ENCODE data around the gene RNF222. TPM values are rescaled to one million over a fixed set of nuclear protein-coding genes. Genes with fewer than 3 reads are reported as not detected.

The RNF222 gene
- total and polyA plus RNA-seq, 8 donors: 0.08 to 0.15 (median 0.13) TPM; not detected in 3

DNA sequence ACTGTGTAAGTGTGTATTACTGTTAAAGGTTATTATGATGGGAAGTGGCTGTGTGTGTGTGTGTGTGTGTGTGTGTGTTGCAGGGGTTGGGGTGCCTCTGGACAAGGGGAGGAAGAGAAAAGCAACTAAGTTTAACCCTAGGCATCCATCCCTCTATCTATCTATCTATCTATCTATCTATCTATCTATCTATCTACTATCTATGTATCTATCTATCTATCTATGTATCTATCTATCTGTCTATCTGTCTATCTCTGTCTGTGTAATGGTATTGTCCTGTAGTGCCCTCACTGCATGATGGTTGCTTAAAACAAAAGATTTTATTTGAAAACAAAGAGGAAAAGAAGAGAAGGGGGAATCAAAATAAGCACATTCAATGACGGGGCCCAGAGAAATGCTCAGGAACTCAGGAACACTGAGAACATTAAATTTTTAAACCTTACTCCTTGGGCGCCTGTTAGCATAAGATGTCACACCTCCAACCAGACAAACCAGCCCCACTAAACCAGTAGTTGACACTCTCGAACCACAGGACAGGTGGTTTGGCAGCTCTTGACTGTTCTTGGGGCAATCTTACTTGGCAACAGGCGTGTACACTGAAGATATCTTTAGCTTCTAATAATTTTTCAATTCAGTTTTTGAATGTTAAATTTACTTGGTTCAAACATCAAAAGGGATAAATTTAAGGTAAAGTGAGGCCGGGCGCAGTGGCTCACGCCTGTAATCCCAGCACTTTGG, 9.5 kb downstream of the RNF222 start:
- ATAC-seq: no peak
- Histone ChIP-seq H3K9me3 (no peaks in the 10 kb centered on the region), H3K27ac (no peak overlapping the region), H3K4me1 (peaks cover 9 to 22% of the 10 kb centered on the region in 2 donors), H3K4me3 (no peak overlapping the region), H3K36me3 (no peaks in the 10 kb centered on the region), H3K27me3 (peaks cover 0 to 10% of the 10 kb centered on the region in 2 donors)
- intact Hi-C loops (cut with DNase I): no loop called here
- no peak for DNase-seq
- no peak for TF ChIP-seq CTCF (IDR thresholded peaks at IDR 0.05)

DNA sequence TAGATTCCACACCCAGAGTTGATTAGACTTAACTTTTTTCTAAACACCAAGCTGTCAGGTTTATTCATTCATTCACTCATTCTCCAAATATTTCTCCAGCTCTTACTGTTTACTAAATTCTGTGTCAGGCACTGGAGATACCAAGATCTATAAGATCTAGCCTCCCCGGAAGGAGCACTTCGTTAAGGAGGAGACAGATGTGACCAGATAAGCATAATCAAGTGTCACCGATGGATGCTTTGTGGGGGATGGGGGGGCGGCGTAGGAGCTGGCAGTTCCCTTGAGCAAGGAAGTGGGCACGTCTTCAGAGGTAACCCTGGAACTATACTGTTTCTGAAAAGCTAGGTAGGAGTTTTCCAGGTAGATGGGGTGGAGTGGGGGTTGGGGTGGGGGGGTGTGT, 10.8 kb downstream of the RNF222 start:
- TF ChIP-seq CTCF (IDR thresholded peaks at IDR 0.05): no peak
- Histone ChIP-seq H3K27me3 (no peaks in the 10 kb centered on the region), H3K27ac (no peak overlapping the region), H3K36me3 (peaks cover 0 to 3% of the 10 kb centered on the region in 2 donors), H3K9me3 (no peaks in the 10 kb centered on the region), H3K4me3 (no peak overlapping the region), H3K4me1 (peaks cover 13 to 28% of the 10 kb centered on the region in 2 donors)
- DNase-seq (no peak), ATAC-seq (no peak)
- intact Hi-C loops (cut with DNase I): no loop called here

GRCh38 chr17:8384801-8385378, 12.7 kb downstream of the RNF222 start:
- intact Hi-C loops (cut with DNase I): no loop called here
- peak overlapping the region in 1 of 2 donors; percentile 55 for H3K27ac ChIP-seq

DNA sequence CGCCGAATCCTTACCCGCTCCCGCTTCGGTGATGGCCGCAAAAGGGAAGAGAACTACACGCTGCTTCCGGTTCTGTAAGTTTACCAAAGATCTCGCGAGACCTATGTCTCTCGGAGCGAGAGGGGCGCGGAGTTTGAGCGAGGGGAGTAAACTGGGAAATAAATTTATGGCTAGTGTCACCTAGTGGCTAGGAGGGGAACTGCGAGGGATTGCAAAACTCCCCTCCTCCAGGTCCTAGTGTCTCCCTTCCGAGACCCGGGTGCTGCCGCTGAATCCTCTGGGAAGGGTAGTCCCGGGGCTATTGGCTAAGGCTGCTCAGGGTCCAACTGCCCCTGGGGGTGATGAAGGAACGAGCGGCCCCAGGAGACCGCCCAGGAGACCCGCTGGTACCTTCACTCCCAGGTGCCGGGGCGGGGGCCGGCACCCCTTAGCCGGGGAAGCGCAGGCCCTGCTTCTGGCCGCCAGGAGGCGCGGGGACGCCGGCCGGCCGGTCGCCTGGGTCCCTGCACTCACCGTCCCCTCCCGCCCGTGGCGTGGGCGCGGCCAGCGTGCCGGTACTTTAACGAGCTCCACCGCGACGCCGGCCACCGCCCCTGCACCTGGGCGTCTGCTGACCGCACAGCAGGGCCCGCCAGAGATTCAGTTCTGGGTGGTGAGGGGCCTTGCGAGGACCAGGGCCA, 14.3 kb downstream of the RNF222 start, which contains the start of gene RPL26:
Gene RPL26 (minus strand): TSS at position 51 of the 680 bp plus-strand sequence. CDS start 883 bp downstream, outside the sequence.
- H3K4me3 ChIP-seq: peak within 1 kb of the TSS; percentile 72 to 78
- peak within 1 kb of the TSS; percentile 85 to 93 for H3K27ac ChIP-seq
- ATAC-seq: peak; percentile 97
- peaks cover 33 to 60% of the 10 kb centered on the region in 2 donors for H3K4me1 ChIP-seq
- peaks cover 3 to 38% of the 10 kb centered on the region in 2 donors for H3K36me3 ChIP-seq
- no peaks in the 10 kb centered on the region for H3K9me3 ChIP-seq
- no peaks in the 10 kb centered on the region for H3K27me3 ChIP-seq
- peak; percentile 96 to 99 (median 97) for DNase-seq
- intact Hi-C loops (cut with DNase I): no loop called here
- peak; percentile 99 to 100 for TF ChIP-seq CTCF (IDR thresholded peaks at IDR 0.05)

More at GRCh38 chr17:8384801-8385378, 12.7 kb downstream of the RNF222 start:
- Histone ChIP-seq H3K4me1 (peaks cover 33 to 47% of the 10 kb centered on the region in 2 donors), H3K36me3 (peaks cover 3 to 22% of the 10 kb centered on the region in 2 donors), H3K9me3 (no peaks in the 10 kb centered on the region), H3K27me3 (no peaks in the 10 kb centered on the region), H3K4me3 (no peak overlapping the region)
- no peak for ATAC-seq
- no peak for TF ChIP-seq CTCF (IDR thresholded peaks at IDR 0.05)
- no peak for DNase-seq

DNA sequence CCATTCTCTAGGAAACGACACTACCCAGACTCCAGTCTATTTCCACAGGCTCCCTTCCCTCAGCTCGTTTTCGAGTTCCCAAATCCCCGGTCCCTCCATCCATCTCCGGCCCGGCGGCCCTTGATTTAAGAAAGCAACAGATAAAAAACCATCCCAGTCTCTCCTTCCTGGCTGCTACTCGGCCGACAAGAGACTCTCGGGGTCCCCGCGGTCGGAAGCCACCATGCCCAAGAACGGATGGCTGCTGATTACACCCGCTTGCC, 14.8 kb downstream of the RNF222 start:
- no peak for TF ChIP-seq CTCF (IDR thresholded peaks at IDR 0.05)
- H3K9me3 ChIP-seq: no peaks in the 10 kb centered on the region
- H3K27me3 ChIP-seq: no peaks in the 10 kb centered on the region
- intact Hi-C loops (cut with DNase I): no loop called here
- ATAC-seq (peak; percentile 0), DNase-seq (no peak)
- H3K36me3 ChIP-seq: peaks cover 3 to 43% of the 10 kb centered on the region in 2 donors
- peak overlapping the region; percentile 85 to 93 for H3K27ac ChIP-seq
- peak overlapping the region; percentile 72 to 78 for H3K4me3 ChIP-seq
- peaks cover 33 to 60% of the 10 kb centered on the region in 2 donors for H3K4me1 ChIP-seq
